GM18517 (cell line): ENCODE measurements around the gene CNTLN.

Source experiments
- ATAC-seq: cut with Tn5 transposase; IDR thresholded peaks from one replicate; pipeline ENCODE4 v1.9.1; 2021; ENCODE audit warnings: mild to moderate bottlenecking, moderate library complexity; ENCODE audit not compliant: unreplicated experiment

The CNTLN gene, protein sequence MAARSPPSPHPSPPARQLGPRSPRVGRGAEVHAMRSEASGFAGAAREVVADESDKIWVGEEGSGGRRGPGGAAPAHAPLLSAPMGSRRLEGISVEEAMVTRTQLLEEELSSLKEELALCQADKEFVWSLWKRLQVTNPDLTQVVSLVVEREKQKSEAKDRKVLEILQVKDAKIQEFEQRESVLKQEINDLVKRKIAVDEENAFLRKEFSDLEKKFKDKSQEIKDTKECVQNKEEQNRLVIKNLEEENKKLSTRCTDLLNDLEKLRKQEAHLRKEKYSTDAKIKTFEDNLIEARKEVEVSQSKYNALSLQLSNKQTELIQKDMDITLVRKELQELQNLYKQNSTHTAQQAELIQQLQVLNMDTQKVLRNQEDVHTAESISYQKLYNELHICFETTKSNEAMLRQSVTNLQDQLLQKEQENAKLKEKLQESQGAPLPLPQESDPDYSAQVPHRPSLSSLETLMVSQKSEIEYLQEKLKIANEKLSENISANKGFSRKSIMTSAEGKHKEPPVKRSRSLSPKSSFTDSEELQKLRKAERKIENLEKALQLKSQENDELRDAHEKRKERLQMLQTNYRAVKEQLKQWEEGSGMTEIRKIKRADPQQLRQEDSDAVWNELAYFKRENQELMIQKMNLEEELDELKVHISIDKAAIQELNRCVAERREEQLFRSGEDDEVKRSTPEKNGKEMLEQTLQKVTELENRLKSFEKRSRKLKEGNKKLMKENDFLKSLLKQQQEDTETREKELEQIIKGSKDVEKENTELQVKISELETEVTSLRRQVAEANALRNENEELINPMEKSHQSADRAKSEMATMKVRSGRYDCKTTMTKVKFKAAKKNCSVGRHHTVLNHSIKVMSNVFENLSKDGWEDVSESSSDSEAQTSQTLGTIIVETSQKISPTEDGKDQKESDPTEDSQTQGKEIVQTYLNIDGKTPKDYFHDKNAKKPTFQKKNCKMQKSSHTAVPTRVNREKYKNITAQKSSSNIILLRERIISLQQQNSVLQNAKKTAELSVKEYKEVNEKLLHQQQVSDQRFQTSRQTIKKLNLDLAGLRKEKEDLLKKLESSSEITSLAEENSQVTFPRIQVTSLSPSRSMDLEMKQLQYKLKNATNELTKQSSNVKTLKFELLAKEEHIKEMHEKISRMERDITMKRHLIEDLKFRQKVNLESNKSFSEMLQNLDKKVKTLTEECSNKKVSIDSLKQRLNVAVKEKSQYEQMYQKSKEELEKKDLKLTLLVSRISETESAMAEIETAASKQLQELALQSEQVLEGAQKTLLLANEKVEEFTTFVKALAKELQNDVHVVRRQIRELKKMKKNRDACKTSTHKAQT (N-terminal part only)

DNA sequence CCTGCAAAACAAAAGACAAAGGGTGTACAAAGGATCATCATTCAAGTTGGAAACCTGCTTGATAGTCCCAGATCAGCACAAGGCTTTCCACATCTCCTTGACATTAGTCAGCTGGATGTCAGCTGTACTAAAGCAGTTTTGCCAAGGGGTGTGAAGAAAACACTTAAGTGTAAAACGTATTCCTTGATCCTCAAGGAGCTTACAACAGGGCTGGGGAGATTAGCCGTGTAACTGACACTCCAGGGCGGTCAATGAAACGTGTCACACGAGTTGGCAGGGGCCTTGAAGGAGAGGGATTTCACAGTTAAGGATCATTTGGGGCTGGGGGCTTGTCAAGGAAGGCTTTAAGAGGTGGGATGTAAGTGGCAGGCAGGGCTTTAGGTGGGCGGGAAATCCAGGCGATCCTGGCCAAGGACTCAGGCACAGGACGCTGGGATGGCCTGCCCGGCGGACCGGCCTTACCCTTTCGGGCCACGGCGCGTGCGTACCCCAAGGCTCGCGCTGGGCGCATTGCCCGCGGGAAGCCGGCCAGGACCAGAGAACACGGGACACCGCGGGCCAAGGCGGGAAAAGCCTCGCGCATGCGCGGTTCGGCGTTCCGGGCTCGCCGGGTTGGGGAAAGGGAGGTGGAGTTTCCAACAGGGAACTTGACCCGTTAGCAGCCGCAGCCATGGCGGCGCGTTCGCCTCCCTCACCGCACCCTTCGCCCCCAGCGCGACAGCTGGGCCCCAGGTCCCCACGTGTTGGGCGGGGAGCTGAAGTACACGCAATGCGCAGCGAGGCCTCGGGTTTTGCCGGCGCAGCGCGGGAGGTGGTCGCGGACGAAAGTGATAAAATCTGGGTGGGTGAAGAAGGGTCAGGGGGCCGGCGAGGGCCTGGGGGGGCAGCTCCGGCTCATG, at the start of gene CNTLN:
TSS of gene CNTLN (plus strand) at position 645 of the 899 bp plus-strand sequence. CDS start at position 671, 26 bp downstream.
- ATAC-seq = peak; percentile 75

DNA sequence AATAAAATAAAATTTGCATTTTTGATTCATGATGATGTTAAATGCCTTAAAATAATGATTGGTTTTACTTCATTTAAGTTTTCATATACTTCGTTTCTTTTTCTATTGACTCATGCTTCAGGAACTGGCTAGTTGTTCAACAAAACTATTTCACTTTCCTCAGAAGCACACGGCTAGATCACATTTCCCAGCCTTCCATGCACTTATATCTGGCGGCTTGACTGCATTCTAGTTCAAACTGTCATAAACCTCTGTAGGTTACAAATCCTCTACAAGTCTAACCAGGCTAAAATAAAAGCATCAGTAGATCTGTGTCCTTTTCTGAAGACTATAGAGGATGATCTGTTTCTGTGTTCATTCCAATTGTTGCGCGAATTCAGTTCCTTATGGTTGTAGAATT, 46.3 kb upstream of the CNTLN start:
- ATAC-seq = no peak

DNA sequence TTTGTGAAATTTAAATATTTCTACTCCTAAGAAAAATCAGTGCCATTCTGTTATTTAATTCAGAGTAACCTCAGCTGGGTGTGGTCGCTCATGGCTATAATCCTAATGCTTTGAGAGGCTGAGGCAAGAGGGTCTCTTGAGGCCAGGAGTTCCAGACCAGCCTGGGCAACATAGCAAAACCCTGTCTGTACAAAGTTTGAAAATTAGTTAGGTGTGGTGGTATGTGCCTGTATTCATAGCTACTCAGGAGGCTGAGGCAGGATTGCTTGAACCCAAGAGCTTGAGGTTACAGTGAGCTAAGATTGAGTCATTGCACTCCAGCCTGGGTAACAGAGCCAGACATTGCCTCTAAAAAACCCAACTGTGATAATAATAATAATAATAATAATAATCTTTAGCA, 44.8 kb upstream of the CNTLN start:
- ATAC-seq = no peak

DNA sequence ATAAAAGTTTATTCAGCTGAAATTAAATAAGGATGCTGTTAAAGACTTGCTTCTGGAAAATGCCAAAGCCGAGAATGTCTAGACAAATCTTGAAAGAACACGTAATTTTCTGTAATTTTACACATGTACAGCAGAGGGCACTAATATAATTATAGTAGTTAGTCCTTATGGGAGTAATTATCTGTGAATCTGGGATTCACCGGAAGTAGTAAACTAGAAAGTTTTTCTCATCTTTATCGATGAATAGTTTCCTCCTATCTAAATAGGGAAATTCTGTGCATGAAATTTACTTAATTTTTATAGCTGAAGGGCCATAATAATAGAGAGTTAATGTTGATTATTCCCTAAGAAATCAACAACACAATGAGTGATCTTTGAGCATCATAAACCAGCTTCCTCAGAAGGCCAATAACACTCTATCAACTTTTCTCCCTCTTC, 18.4 kb upstream of the CNTLN start:
- ATAC-seq = no peak

DNA sequence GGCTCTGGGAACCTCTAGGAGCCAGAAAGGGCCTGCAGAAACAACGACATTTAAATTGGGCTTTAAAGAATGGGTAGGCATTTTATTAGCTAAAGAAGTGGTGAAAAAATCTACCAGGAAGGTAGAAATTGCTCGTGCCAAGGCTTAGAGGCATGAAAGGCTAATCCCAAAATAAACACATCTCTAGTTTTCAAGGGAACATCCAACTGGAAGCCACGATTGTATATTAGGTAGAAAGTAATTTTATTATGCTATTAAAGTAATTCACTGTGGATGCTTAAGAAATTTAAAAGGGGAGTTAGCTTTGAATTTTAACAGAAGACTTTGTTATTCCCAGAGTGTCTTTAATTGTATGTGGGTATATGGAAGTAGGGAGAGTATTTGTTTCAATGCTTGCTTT, 17.5 kb upstream of the CNTLN start:
- no peak for ATAC-seq

DNA sequence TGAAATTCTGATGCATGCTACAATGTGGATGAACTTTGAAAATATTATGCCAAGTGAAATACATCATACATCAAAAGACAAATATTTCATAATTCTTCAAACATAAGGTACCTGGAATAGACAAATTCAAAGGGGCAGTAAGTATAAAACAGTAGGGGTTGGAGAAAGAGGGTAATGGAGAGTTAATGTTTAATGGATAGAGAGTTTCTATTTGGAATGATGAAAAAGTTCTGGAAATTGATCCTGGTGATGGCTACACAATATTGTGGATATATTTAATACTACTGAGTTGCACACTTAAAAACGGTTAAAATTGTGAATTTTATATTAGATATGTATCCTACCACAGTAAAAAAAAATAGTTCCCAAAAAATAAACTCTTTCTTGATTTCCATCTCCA, 14.6 kb upstream of the CNTLN start:
- no peak for ATAC-seq

DNA sequence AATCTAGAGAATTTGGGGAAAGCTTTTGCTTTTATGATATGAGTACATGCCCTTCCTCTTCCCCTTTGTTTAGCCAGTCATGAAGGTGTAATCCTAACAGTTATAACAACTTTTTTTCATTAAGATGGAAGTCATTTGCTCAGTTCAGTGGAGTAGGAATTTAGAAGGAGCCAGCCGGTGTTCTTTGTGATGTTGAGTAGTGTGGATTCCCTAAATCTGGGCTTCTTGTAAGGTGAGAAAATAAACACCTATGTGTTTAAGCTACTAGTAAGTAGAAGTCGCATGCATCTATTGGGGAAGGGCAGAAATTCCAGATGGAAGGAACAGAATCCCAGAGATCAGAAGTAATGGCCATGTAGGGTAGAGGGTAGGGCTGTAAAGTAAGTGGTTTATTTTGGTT, 13.6 kb upstream of the CNTLN start:
- no peak for ATAC-seq

DNA sequence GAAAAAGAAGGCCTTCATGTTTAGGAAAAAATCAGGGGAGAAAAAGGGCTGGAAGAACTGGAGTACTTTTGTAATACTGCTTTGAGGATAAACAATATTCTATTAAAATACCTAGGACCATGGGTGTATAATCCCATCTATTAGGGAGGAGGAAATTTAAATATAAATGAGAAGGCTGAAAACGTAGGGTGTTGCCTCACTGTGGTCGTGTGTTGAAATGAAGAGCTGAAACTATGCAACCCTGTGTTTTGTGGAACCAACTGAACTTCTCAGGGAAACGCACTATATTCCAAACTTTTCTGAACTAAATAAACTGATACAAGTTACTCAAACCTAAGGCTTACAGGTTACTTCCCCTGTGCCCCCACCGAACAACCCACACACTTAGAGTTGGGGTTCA, 4.5 kb upstream of the CNTLN start:
- no peak for ATAC-seq

DNA sequence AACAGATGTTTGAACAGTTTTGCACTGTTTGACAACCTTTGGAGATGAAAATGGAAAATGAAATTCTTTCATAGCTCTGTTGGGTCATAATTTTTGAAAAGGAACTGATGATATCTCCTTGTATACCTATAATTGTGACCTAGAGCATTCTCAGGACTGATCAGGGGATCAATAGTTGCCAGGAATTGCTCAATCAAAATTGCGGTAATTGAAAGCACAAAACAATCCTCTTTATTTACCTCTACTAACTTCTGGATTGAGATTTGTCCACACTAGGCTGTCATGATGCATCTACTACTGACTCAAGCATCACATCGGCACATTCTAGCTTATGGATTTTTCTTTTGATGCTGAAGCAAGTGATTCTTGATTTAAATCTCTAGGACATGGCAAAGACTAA, 4.1 kb upstream of the CNTLN start:
- no peak for ATAC-seq

DNA sequence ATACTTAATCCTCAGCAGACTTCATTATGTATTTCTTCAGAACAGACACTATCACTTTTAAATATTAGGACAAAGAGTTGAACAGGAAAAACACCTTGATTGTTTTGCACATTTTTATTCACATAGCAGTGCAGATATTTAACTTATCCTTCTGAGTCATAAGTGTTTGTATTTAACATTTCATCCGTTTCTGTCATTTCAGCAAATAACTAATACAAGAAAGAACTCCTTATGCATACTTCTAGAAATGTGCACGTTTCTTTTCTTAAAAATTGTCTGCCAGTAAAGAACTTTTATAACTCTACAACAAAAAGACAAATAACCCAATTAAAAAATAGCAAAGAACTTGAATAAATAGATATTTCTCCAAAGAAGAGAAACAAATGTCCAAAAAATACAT, 3.3 kb upstream of the CNTLN start:
- no peak for ATAC-seq

DNA sequence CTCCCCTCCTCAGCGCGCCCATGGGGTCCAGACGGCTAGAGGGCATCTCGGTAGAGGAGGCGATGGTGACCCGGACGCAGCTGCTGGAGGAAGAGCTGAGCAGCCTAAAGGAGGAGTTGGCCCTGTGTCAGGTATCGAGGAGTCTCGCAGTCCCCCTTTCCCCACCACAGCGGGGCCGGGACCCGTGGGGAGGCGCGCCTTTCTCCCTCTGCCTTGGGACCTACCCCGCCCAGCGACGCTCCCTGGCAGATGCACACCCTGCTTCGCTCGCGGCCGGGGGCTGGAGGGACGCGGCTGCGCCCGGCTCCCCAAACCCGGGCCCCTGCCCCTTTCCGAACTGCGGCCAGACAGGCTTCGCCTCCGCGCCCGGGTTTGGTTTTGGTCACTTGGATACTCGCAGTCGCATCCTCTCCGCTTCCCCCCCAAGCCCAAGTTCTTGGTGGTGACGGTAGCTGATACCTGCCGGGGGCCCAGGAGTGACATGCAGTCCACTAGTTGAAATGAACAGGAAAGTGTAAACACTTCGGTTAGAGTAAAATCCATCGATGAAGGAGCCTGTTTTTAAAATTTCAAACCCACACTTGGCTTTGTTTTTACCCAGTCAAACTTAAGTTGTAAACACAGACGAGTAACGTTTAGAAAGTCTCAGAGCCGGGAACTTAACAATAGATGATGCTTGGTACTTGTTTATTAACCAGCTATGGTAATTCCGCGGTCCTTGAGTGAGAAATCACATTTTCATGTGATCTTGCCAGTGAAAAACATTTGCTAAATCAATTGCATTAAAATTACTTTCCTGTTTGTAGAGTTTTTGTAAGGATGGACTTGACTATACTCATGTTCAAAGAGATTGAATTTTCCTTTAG, 688 bp downstream of the CNTLN start:
- peak; percentile 52 for ATAC-seq

DNA sequence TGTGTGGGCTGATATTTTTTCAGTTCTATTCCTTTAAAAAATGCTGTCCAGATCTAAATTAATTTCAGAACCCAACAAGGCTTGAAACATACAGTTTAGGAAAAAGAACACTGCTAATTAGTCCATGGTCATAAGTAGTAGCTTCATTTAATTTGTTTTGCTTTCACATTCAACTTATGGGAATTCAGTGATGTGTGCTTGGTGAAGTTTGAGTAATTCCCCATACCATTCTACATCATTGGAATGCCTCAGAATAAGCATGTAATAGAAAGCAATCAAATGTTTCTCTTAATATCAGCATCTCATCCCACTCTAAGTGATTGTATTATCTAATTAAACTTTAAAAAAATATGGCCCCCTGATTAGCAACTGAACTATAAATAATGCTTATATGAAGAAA, 2.7 kb downstream of the CNTLN start:
- ATAC-seq = no peak

DNA sequence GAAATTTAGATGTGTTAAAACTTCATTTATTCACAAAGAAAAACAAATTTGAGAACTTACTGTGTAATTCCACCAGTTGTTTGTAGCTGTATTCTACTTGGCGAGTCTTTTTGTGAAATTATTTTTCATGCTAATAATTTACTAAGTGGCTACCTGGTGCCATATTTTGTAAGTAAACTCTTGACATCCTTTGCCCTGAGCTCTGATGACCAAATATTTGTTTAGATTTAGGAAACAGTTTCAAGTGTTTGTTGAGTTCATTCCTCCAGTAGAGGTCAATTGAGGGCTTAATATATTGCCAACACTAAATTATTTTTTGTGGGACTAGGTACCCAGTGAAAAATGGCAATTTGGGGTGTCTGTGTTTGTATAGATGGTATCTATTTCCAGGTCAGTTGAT, 3.7 kb downstream of the CNTLN start:
- no peak for ATAC-seq

DNA sequence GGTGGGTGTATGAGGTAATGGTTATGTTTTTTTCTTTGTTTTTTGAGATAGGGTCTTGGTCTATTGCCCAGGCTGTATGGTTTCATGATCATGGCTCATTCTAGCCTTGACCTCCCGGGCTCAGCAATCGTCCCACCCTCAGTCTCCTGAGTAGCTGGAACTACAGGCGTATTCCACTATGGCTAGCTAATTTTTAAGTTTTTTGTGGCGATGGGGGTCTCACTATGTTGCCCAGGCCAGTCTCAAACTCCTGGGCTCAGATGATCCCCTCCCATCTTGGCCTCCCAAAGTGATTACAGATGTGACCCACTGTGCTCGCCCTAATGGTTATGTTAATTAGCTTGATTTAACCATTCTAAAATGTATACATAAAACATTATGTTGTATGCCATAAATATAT, 5.6 kb downstream of the CNTLN start:
- no peak for ATAC-seq

DNA sequence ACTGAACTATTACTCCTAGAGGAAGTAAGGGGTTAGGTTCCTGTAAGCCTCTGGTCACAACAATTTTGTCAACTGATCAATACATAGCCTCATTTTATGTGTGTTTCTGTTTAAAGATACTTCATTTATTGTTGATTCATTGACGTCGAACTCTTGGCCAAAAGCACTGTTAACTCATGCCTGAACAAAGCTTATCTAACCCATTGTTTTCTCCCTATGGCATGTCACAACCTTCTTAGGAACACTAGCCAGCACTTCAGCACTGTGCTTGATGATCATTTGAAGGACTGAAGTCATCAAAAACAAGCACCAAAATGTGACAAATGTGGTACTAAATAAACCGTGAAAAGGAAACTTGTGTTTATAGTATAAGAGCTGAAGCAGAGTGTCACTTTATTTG, 13.5 kb downstream of the CNTLN start:
- ATAC-seq = no peak

DNA sequence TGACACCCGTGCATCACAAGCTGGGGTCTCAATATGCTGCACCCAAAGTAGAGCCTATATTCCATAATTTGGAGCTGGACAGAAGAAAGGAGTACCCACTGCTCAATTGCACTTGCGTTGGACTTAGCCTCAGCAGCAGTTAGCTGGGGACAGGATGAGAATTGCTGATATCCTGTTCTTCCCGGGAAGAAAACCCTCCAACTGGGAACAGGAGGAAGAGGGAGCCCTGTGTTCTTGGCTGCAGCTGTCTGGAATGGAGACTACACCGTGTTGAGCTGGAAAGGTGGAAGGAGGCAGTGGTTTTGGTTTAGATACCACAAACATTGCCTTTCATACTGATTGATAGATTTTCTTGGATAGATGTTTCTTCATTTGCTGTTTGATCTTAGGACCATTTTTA, 24.6 kb downstream of the CNTLN start:
- no peak for ATAC-seq

DNA sequence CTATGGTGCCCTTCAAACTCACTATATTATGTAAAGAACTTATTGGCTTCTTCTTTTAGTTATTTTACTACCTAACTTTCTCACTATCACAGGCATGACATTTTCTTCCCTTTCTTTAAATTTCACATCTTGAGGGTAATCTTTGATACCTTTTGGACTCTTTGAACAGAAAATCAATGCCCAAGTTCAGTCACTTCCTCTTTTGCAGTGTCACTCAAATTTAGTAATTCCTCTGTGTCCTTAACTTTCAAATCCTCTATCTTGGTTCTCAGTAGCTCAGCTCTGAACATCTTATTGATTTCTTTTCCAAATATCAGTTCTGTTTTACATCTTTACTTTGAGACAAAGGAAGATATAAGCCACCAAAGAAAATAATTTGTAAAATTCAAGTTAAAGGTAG, 25.5 kb downstream of the CNTLN start:
- ATAC-seq = no peak

DNA sequence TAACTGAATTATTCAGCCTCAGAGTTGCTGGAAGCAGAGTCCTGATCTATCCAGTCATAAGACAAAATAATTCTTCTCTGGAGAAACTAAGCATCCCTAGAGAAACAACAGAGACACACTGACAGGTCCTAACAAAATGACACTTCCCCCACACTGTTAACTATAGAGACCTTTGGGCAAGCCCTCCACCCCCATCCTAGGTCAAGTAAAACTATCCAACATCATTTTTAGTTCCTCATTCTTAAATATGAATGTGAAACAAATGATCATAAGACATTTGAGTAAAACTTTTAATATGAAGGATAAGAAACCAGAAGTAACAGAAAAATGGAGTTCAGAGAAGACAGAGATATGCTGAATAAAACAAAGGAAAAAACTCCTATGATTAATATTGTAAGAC, 30.9 kb downstream of the CNTLN start:
- no peak for ATAC-seq

DNA sequence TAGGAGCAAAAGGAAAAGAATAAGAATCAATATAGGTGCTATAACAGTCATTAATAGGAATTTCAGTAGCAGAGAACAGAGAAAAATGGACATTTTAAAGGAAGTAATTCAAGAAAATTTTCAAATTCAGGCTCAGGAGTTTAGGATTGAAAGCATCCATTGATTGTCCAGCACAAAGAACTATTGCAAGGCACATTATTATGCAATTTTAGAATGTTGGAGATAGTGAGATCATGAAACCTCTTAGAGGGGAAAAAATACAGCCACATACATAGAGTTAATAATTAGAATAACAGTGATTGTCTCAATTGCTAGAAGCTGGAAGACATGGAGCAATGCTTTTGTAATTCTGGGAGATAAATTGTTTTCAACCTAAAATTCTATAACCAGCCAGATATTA, 31.5 kb downstream of the CNTLN start:
- ATAC-seq = no peak
